ENCODE data around the gene PCCA.

PCCA gene

DNA sequence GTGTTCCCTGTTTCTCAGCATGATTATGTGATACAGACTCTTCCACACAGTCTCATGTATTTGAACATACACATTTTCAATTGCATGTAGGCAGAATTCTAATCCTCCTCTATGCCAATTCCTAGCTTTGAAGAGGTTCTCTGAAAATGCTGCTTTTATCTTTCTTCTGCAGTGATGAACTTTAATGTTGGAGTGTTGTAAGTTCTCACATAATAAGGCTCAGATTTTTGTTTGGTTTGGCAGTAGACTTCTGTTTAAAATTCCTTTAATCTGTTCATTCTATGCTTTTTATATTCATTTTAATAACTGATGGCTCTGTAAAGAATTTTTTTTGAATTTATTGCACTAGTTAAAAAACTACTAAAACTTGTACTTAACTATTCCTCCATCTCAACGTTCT is 273.9 kb downstream of the PCCA start:
- TF ChIP-seq, protein P1, sequence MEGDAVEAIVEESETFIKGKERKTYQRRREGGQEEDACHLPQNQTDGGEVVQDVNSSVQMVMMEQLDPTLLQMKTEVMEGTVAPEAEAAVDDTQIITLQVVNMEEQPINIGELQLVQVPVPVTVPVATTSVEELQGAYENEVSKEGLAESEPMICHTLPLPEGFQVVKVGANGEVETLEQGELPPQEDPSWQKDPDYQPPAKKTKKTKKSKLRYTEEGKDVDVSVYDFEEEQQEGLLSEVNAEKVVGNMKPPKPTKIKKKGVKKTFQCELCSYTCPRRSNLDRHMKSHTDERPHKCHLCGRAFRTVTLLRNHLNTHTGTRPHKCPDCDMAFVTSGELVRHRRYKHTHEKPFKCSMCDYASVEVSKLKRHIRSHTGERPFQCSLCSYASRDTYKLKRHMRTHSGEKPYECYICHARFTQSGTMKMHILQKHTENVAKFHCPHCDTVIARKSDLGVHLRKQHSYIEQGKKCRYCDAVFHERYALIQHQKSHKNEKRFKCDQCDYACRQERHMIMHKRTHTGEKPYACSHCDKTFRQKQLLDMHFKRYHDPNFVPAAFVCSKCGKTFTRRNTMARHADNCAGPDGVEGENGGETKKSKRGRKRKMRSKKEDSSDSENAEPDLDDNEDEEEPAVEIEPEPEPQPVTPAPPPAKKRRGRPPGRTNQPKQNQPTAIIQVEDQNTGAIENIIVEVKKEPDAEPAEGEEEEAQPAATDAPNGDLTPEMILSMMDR (IDR thresholded peaks at IDR 0.05; ENCODE audit: borderline replicate concordance, control extremely low read depth, extremely low read depth, insufficient read depth, missing control alignments): no peak
- DNase-seq (ENCODE audit: low spot score): no peak
- in situ Hi-C loops (cut with MboI; ENCODE audit: low sequenced_read_pairs, unreplicated experiment): no loop called here

DNA sequence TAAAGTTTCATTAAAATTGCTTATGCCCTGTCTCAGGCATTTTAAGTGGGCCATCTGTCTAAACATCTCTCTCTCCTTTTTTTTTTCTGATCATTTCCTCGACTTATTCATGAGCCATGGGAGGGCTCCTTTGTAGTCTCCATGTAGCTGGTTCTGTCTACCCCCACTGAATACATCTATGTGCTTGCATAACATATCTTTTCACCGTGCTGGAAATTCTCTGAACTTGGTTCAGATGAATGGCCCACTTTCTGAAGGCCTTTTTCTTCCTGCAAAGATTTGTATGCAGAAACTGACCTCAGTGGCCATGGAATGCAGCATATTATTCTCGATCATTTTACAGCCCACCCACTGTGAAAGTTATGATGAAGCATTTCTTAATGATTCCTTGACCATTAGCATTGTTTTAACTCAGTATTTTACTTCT is 274.4 kb downstream of the PCCA start:
- in situ Hi-C loops (cut with MboI; ENCODE audit: low sequenced_read_pairs, unreplicated experiment): no loop called here
- DNase-seq (ENCODE audit: low spot score): no peak
- TF ChIP-seq, protein P1 (IDR thresholded peaks at IDR 0.05; ENCODE audit: borderline replicate concordance, control extremely low read depth, extremely low read depth, insufficient read depth, missing control alignments): no peak

GRCh38 chr13:100363874-100364273 is 275.0 kb downstream of the PCCA start:
- in situ Hi-C loops (cut with MboI; ENCODE audit: low sequenced_read_pairs, unreplicated experiment): no loop called here
- TF ChIP-seq, protein P1 (IDR thresholded peaks at IDR 0.05; ENCODE audit: borderline replicate concordance, control extremely low read depth, extremely low read depth, insufficient read depth, missing control alignments): no peak
- DNase-seq (ENCODE audit: low spot score): no peak

DNA sequence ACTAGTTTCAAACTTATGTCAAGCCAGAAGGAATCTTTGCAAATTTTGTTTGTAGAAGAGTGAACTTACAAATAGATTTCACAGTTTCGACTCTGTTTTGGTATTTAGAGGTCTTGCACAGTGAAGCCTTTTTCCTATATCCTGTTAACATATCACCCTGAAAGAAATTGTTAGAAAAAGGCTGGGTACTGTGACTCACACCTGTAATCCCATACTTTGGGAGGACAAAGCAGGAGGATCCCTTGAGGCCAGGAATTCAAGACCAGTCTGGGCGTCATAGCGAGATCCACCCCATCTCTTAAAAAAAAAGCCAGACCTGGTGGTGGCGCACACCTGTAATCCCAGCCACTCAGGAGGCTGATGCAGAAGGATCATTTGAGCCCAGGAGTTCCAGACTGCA is 275.7 kb downstream of the PCCA start:
- in situ Hi-C loops (cut with MboI; ENCODE audit: low sequenced_read_pairs, unreplicated experiment): no loop called here
- TF ChIP-seq, protein P1 (IDR thresholded peaks at IDR 0.05; ENCODE audit: borderline replicate concordance, control extremely low read depth, extremely low read depth, insufficient read depth, missing control alignments): no peak
- DNase-seq (ENCODE audit: low spot score): no peak

- no peak for DNase-seq (ENCODE audit: low spot score)
- in situ Hi-C loops (cut with MboI; ENCODE audit: low sequenced_read_pairs, unreplicated experiment): no loop called here
- TF ChIP-seq, protein P1 (IDR thresholded peaks at IDR 0.05; ENCODE audit: borderline replicate concordance, control extremely low read depth, extremely low read depth, insufficient read depth, missing control alignments): no peak
Observed at GRCh38 chr13:100365680-100366079, 276.8 kb downstream of the PCCA start.

DNA sequence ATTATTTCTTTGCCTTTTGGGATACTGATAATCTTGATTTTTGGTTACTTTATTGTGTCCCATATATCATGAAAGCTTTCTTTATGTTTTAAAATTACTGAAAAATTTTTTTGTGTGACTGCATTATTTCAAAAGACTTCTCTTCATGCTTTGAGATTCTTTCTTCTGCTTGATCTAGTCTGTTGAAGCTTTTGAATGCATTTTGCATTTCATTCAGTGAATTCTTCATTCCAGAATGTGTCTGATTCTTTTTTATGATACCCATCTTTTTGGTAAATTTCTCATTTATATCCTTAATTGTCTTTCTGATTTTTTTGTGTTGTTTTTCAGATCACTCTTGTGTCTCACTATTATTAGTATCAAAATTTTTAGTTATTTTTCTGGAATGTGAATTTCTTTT is 289.6 kb downstream of the PCCA start:
- no peak for DNase-seq (ENCODE audit: low spot score)
- TF ChIP-seq, protein P1 (IDR thresholded peaks at IDR 0.05; ENCODE audit: borderline replicate concordance, control extremely low read depth, extremely low read depth, insufficient read depth, missing control alignments): no peak
- in situ Hi-C loops (cut with MboI; ENCODE audit: low sequenced_read_pairs, unreplicated experiment): no loop called here

Data from GM13976 (cell line).